Fibroblast of skin of right quadriceps (primary cell): ENCODE results near the gene COX8A.
A peak's percentile ranks its signal among the peaks of the same experiment; 100 is the strongest.
"Not testable (repeated sequence)": the region's sequence is repeated elsewhere in the genome, so short reads cannot be mapped to it uniquely, and the experiment has no call there.

ENCODE experiments used
- DNase-seq: peaks from one replicate; pipeline ENCODE4 v3.0.0-alpha.2; 2013

Gene COX8A, protein sequence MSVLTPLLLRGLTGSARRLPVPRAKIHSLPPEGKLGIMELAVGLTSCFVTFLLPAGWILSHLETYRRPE

DNA sequence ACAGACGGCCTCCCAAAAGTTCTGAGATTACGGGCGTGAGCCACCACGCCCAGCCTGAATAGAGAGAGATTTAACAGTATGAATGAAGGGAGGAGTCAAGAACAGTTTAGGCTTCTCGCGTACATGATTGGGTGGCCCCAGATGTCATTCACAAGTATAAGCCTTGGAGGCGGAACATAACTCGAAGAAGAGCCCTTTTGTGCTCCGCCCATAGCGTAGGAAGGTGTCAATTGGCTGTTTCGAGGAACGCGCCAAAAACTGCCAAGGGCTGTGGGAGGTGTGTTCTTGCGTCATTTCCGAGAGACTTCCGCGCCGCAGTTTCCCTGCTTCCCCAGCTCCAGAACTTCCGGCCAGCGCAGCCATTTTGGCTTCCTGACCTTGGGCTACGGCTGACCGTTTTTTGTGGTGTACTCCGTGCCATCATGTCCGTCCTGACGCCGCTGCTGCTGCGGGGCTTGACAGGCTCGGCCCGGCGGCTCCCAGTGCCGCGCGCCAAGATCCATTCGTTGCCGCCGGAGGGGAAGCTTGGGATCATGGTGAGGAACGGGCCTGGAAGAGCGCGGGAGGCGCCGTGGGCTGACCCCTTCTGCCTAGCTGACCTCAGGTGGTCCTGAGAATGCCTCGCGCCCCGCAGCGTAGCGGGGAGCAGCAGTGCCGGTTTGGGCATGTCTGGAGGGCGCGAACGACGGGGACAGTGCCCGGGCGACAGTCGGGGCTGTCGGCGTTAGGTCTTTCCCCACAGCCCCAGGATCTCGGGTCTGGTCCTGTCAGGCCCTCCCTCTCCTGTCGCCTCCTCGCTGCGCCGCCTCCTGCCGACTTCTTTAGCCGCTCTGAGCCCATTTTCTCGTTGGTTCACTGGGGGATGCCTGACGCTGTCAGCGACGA, at the start of gene COX8A:
TSS of gene COX8A (plus strand) at position 362 of the 885 bp plus-strand sequence. CDS start at position 423, 61 bp downstream.
- peak; percentile 100 for DNase-seq

DNA sequence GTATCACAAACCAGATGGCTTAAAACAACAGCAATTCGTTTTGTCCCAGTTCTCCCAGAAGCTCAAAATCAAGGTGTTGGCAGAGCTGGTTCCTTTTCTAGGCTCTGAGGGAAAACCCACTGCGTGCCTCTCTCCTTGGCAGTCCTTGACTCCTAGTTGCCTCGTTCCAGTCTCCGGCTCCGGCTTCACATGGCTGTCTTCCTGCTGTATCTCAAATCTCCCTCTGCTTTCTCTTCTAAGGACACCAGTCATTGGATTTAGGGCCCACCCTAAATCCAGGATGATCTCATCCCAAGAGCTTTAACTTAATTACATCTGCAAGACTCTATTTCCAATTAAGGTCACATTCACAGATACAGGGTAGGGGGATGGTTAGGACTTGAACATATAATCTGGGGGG, 44.8 kb upstream of the COX8A start:
- DNase-seq = no peak

DNA sequence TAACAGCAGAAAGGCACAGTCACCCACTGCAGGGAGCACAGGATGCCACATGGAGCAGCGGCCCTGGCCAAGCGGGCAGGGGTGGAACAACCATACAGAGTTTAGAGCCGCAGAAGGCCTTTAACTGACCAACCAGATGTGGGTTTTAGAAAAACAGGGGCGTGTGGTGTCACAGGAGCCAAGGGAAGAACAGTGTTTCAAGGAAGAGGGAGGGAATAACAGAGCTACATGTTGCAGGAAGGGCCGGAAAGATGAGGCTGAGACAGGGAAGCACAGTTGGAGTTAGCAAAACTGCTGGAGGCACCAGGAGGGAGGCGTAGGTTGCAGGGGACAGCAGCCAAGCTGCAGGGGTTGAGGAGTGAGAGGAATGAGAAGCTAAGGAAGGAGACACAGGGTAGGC, 43.4 kb upstream of the COX8A start:
- no peak for DNase-seq

DNA sequence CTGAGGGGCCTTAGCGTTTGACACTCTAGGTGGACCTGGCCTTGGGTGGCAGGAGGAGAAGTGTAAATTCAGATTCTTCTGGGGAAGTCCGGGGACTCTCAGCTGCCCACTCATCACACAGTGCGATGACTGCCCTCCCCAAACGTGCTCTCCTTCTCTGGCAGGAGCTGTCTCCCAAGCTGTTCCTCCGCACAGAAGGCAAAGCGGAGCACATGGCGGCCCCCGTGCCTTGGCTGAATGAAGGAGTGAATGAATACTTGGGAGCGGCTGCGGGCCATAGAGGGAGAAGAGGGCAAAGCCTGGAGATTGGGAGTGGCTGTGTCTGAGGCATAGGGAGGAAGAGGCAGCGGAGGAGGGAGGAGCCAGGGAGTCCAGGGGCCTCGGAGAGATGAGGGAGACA, 42.5 kb upstream of the COX8A start:
- DNase-seq = no peak

DNA sequence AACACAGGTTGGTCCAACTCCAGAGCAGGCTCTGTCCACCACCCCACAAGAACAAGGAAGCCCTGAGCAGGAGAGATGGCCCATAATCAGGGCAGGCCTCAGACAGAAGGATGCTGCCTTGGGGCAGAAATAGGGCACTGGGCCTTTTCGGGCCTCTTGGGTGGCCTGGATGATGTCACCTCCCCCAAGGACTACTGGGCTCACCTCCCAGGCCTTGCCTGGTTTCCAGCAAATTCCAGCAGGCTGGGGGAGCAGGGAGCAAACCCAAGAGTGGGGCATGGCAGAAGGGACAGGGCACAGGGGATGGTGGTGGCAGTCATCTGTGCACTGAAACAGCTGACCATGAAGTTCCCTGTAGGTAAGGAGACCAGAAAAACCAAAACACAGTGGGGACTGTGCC, 41.0 kb upstream of the COX8A start:
- DNase-seq = no peak

DNA sequence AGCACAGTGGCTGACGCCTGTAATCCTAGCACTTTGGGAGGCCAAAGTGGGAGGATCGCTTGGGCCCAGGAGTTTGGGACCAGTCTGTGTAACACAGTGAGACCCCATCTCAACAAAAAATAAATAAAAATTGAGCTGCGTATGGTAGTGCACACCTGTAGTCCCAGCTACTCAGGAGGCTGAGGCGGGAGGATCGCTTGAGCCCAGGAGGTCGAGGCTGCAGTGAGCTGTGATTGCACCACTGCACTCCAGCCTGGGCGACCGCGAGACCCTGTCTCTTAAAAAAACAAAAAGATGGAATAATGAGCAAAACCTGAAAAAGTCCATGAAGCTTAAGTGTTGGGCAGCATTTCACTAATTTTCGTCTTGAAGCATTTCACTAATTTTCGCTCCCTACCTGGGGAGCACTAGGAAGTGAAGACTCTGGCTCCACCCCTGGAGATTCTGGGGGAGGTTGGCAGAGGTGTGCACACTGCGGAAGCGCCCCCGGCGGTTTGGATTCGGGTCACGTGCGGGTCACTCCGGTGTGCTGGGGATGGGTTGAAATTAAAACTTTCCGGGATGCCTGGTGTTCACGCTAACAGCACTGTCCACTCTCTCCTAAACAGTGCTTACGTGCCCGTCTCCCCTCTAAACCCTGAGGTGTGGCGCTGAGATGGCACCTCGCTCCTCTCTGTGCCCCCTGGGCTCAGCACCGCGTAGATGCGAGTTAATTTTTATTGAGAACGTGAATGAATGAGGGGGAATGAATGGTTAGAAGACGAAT, 36.5 kb upstream of the COX8A start:
- DNase-seq = no peak

DNA sequence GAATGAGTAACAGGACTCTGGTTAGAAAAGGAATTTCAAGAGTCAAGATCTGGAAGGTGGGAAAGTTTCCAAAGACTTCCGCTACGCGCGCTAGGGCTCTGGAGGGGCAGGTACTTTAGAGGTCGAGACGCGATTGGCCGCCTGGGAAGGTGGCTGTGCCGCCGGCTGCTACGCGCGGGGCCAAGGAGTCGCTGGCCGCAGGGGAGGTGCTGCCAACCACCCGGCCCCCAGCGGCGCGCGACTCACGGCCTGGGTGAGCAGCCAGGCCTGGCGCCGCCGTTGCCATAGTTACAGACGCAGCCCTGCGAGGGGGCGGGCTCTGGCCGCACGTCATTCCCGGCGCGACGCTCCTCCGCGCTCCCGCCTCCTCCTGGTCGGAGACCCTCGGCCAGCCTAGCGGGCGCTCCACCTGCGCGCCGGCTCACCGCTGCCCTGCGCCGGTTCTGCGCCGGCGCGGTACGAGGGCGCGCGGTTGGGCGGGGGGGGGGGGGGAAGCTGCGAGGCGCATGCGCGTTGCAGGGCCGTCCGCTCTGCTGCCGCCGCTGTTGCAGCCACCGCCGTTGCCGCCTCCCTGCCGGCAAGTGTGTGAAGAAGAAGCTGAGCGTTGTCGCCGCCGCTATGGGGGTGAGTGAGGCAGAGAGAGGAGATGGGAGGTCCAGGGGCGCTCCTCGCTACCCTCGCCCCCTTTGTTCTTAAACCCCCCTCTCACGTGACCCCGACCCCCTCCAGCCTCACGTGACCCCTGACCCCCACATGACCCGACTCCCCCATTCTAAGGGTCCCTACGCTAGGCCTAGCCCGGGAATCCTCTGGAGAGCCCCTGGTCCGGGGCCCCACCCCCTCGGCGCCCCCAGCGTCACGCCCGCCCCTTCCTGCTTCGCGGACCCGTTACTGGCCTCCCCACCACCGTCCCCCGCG, 35.7 kb upstream of the COX8A start, which contains the start of gene NAA40:
TSS of gene NAA40 (plus strand) at position 524 of the 918 bp plus-strand sequence. CDS start at position 619, 95 bp downstream.
- peak; percentile 95 for DNase-seq

DNA sequence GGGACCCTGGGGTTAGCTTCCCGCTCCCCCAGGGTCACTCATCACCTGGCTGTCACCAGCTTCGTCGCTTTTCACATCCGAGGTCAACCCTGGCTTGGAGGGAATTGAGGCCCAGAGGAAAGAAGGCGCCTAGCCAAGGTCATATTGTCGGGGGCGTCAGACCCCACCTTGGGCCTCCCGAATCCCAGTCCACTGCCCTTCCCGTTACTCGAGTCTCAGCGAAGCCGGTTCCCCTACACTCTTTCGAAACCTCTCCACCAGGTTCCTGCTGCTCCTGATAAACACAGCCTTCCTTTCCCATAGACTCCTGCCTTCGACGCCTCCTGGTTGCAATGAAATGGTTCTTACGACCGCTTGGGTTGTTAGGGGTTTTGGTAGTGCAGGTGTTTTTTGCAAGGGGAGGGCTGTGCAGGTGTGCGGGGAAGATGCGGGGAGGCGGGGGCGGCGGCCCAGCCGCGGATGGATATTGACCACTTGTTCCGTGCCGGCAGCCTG, 35.0 kb upstream of the COX8A start:
- no peak for DNase-seq

DNA sequence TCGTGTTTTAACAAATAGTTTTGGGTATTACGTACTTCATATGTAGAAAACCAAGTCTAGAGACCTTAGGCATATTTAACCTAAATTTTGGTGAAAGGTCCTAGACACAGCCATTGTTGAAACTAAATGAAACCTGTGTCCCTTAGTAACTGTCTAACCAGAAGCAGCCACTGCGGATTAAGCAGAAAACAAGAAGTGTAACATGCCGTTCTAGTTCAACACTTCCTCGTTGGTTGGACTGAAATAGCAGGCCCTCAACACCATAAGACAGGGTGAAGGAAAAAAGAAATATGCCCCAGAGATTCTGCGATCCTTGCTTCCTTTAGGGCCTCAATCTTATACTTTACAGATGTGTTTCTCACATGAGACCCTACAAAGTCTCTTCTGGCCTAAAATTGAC, 33.6 kb upstream of the COX8A start:
- DNase-seq = no peak

DNA sequence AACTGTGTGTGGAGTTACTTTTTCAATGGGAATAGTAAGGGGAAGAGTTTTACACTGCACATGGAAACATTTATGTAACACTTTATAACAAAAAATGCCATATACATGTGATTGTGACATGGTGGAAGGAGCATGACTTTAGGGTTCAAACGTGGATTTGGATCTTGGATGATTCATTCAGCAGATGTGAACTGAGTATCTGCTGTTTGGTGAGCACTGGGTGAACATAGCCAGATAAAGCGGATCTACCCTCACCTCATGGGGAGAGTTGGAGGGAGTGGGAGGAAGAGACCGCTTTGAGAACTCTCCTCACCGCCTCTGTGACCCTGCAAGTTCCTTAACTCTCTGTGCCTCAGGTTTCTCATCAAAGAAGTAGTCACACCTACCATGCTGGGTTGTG, 32.5 kb upstream of the COX8A start:
- DNase-seq = no peak

DNA sequence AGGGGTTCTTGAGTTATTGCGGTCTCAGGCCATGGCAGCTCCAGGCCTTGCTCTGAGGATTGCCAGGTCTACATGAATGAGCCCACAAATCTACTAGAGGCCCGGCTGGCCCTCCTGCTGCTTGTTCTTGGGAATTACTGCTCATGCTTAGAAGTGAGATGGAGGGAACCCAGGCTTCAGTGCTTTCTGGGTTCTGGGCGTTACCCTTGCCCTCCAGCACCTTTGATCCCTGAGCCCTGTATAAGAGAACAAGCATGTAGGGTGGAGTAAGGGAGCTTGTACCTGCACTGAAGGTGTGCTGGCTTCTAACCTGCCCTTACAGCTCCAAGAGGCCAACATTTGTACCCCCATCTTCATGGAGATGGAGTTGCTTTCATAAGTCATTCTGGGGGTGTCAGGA, 31.6 kb upstream of the COX8A start:
- no peak for DNase-seq

DNA sequence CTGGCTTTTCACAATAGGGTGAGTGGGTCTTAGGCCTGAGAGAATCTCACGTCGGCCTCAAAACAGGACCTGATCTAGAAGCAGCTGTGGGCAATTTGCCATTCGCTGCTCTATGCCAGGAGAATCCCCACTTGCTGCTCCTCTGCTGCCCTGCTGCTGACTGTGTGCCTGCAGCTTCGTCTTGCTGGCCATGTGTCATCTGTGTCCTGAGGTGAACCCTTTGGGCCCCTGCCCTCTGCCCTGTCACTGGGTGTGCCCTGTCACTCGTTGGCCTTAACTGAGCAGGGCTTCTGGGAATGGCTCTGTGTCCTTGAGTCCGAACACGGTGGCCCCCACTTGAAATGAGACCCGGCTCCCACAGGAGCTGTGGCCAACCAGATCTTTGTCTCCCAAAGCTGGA, 29.4 kb upstream of the COX8A start:
- DNase-seq = no peak

DNA sequence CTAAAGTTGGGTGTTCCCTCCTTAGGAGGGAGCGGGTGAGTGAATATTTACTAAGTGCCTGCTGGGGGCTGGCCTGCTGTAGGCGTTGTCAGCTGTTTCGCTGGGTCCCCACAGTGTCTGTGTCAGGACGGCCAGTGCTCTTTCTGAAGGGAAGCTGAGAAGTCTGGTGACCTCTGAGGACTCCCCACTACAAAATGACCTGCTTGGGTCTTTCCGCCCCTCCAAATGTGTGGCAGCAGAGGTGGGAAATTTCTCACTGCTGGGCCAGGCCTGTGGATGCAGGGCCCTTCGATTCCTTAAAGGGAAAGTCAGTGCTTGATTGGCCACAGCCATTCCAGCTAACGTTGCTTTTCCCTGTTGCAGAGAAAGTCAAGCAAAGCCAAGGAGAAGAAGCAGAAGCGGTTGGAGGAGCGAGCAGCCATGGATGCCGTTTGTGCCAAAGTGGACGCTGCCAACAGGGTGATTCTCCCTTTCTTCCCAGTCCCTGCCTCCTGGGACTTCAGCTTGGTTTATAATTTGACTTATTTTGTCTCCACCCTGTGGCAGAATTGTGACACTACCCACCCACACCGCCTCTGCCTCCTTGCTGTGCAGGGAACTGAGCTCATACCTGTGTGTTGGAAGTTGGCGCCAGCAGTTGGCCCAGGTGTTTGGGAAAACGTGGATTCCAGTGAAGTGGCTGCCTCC, 28.8 kb upstream of the COX8A start:
- peak; percentile 68 for DNase-seq

DNA sequence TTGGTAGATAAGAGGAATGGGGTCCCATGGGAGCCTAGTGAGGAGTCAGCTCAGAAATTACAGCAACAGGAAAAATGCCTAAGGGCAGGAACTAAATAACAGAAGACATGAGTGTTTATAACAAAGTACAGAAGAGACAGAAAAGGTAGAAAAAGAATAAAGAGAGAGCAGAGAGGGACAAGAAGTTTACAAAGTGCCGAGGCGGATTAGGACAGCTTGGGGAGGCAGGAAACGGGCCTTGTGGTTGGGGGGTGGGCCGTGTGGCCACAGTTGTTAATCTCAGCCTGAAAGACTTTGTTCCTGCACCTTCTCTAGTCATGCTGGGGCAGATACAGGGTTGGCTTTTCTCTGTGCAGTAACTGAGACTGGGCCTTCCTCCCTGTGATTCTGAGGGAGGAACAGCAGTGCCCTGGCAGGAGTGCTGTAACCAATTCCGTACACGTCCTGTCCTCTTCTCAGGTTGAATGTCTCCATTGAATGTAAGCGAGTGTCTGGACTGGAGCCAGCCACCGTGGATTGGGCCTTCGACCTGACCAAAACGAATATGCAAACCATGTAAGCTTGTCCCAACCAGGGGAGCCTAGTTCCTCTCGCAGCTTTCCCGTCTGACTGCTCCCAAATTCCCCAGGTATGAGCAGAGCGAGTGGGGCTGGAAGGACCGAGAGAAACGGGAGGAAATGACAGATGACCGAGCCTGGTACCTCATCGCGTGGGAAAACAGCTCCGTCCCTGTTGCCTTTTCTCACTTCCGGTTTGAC, 22.5 kb upstream of the COX8A start:
- no peak for DNase-seq

DNA sequence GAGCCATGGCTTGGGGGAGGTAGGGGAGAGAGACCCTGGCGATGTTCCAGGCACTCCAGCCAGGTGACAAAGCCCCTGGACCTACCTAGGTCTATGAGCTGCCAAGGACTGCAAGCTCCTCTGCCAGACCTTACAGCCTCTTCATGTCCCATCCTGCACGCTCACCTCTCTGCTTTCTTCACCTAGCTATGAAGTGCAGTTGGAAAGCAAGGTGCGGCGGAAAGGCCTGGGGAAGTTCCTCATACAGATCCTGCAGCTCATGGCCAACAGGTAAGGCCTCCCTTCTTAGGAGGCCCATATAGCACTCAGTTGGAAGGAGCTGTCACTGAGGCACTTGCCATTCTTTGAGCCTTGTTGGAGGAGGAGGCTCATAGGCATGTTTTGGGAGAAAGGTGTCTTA, 21.9 kb upstream of the COX8A start:
- DNase-seq = no peak

DNA sequence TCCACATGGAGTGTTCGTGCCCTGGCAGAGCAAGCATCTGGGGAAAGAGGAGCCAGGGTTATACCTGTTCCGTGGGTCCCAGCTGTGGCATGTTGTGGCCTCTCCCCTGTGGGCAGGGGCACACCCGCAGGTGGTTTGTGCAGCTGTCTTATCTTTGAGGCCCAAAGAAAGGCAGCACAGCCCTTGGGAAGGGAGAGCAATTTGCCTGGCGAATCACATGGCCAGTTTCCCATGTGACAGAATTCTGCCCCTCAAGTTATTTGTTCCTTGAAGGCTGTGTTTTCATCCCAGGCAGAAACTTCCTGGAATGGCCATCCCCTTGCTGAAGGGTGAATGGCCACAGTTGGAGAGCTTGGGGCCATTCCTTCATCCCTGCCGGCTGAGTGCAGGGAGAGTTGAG, 16.4 kb upstream of the COX8A start:
- DNase-seq = no peak

DNA sequence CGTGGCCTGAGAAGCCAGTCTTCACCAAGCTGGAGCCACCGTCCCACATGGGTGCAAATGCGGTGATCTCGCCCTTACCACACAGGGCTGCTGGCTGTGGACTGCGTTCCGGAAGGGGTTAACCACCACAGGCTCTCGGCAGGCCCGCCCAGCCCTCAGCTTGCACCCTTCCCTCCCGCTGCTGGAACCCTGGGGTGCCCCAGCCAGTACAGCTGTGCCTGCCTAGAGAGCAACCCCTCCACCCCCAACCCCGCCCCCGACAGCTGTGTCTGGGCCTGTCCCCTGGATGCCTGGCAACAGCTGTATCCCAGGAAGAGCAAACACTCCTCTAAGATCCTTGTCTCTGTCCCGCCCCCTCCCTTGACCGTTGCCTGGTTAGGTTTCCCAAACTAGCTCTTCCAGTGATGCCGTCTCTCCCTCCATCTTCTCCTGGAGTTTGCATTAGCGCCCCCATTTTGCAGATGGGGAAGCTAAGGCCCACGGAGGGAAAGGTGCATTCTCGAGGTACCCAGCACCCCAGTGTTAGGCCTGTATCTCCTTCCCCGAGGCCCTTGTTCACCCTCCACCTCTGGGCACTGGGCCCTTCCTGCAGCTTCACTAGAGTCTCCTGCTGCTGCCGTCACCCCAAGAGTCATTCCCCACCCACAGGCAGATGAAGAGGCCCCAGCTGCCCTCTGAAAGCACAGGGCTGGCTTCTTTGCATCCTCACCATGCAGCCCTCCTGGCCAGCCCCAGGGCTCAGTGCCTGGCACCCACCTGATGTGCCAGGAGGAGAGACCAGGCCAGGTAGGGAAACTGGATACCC, 12.6 kb upstream of the COX8A start:
- peak; percentile 30 for DNase-seq

DNA sequence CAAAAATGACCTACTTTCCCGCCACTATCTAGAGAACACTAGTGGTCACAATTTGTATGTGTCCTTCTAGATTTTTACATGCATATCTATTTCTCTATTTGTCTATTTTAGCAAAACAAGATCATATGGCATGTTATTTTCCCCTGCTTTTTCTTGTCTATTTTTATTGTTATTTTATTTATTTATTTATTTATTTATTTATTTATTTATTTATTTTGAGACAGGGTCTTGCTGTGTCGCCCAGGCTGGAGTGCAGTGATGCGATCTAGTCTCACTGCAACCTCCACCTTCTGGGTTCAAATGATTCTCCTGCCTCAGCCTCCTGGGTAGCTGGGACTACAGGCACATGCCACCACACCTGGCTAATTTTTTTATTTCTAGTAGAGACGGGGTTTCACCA, 10.5 kb upstream of the COX8A start:
- not testable (repeated sequence) for DNase-seq

DNA sequence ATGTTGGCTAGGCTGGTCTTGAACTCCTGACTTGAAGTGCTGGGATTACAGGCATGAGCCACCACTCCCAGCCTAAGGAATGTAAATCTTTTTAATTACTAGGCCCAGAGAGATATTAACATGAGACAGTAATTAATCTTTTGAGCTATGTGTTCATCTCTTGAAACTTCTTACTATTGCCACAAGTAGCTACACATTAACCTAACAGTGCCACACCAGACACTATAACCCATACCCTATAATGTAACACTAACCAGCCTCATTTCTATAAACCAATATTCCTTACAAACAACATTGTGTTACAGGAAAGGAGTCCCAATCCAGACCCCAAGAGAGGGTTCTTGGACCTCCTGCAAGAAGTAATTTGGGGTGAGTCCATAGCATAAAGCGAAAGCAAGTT, 8.0 kb upstream of the COX8A start:
- no peak for DNase-seq

DNA sequence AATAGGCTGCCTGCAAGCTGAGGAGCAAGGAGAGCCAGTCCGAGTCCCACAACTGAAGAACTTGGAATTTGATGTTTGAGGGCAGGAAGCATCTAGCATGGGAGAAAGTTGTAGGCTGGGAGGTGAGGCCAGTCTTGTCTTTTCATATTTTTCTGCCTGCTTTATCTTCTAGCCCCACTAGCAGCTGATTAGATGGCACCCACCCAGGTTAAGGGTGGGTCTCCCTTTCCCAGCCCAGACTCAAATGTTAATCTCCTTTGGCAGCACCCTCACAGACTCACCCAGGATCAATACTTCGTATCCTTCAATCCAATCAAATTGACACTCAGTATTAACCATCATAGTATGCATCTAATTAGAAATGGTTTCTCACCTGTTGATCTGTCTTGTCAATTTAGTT, 5.0 kb upstream of the COX8A start:
- DNase-seq = no peak
